Endodermal cell (in vitro differentiated cells): ENCODE data around the gene KIN. TPM values are rescaled to one million over a fixed set of nuclear protein-coding genes. Genes with fewer than 3 reads are reported as not detected.
A peak's percentile ranks its signal among the peaks of the same experiment; 100 is the strongest.

Experiments used
- DNase-seq: peaks from one replicate; pipeline ENCODE4 v3.0.0-alpha.2; 2017
- H3K27ac ChIP-seq: 2 replicates; pipeline ENCODE4 v1.5.1; 2013; ENCODE audit warnings: mild to moderate bottlenecking, low read depth, low read length, moderate library complexity
- H3K27me3 ChIP-seq: 2 replicates; pipeline ENCODE4 v1.6.1; 2013; ENCODE audit warnings: mild to moderate bottlenecking, low read length, moderate library complexity; ENCODE audit not compliant: insufficient read depth, control insufficient read depth, poor library complexity, severe bottlenecking
- H3K36me3 ChIP-seq: 2 replicates; pipeline ENCODE4 v1.7.0; 2013; ENCODE audit warnings: mild to moderate bottlenecking, low read length, moderate library complexity; ENCODE audit not compliant: control insufficient read depth, insufficient read depth
- H3K4me1 ChIP-seq: one replicate; pipeline ENCODE4 v1.7.0; 2013; ENCODE audit warnings: low read length; ENCODE audit not compliant: control insufficient read depth, insufficient read depth
- H3K4me3 ChIP-seq: 2 replicates; pipeline ENCODE4 v1.5.1; 2013; ENCODE audit warnings: mild to moderate bottlenecking, low read length, moderate library complexity
- H3K9ac ChIP-seq: 2 replicates; pipeline ENCODE4 v1.6.1; 2013; ENCODE audit warnings: mild to moderate bottlenecking, low read length, moderate library complexity; ENCODE audit not compliant: poor library complexity, severe bottlenecking; ENCODE audit errors: extremely low read depth
- H3K9me3 ChIP-seq: 2 replicates; pipeline ENCODE4 v1.6.1; 2013; ENCODE audit warnings: mild to moderate bottlenecking, low read length, moderate library complexity; ENCODE audit not compliant: control insufficient read depth
- H3K27ac Mint-ChIP-seq: 2 replicates; pipeline ENCODE4 v1.8.0; 2020; ENCODE audit warnings: mixed read lengths
- H3K27me3 Mint-ChIP-seq: 2 replicates; pipeline ENCODE4 v1.8.0; 2021; ENCODE audit warnings: mild to moderate bottlenecking, mixed read lengths; ENCODE audit not compliant: insufficient read depth
- H3K36me3 Mint-ChIP-seq: 2 replicates; pipeline ENCODE4 v1.8.0; 2020; ENCODE audit warnings: low read depth, mixed read lengths
- H3K4me1 Mint-ChIP-seq: 2 replicates; pipeline ENCODE4 v1.8.0; 2020; ENCODE audit warnings: mixed read lengths
- H3K4me3 Mint-ChIP-seq: 2 replicates; pipeline ENCODE4 v1.8.0; 2020; ENCODE audit warnings: mild to moderate bottlenecking, moderate library complexity, mixed read lengths
- H3K9me3 Mint-ChIP-seq: 2 replicates; pipeline ENCODE4 v1.8.0; 2020; ENCODE audit warnings: mild to moderate bottlenecking, mixed read lengths
- CTCF ChIP-seq: fragments of 200-600 bp; sonication (generic); conservative IDR thresholded peaks from 2 replicates; pipeline ENCODE4 v1.5.0; 2021; ENCODE audit warnings: antibody characterized with exemption, mild to moderate bottlenecking
- WGBS, 2 experiments: methylation state at CpG; one replicate each; pipeline versions ENCODE4 v1.1.5 to v1.1.7; 2013; ENCODE audit warnings: missing lambda C conversion rate in 2 of 2, mixed read lengths in 1 of 2; ENCODE audit not compliant: insufficient coverage in 1 of 2, insufficient read length in 1 of 2; 5-methylcytosine and 5-hydroxymethylcytosine counted together
- total RNA-seq, 2 donors: library from RNA; stranded (reverse); fragmentation: NEBNext Ultra II Directional in 1 of 2; extraction: Animal tissue kit (Norgen Biotek cat#: 25700) in 1 of 2; gene quantifications; 2 replicates in 1 of 2; 3 replicates in 1 of 2; pipeline ENCODE4 v1.2.1, GENCODE V29; 2021

KIN gene
- total RNA-seq, 2 donors from 2014 or later, result 17.9 TPM

- peaks cover 61% of the 10 kb centered on the region for H3K36me3 Mint-ChIP-seq
- H3K9me3 ChIP-seq, result no peaks in the 10 kb centered on the region
- H3K36me3 ChIP-seq, result peaks cover 72% of the 10 kb centered on the region
- no peak for DNase-seq
- no peak overlapping the region for H3K27ac ChIP-seq
- no peaks in the 10 kb centered on the region for H3K27me3 ChIP-seq
- no peaks in the 10 kb centered on the region for H3K9me3 Mint-ChIP-seq
- no peak overlapping the region for H3K4me3 ChIP-seq
- no peak overlapping the region for H3K9ac ChIP-seq
- peak overlapping the region; percentile 15 for H3K27ac Mint-ChIP-seq
- H3K4me3 Mint-ChIP-seq, result no peak overlapping the region
- 95 to 97% methylated on average over 8 to 10 of the region's 10 CpGs for WGBS, 2 experiments
- no peak for TF ChIP-seq CTCF
- no peaks in the 10 kb centered on the region for H3K27me3 Mint-ChIP-seq
- H3K4me1 ChIP-seq, result no peaks in the 10 kb centered on the region
- H3K4me1 Mint-ChIP-seq, result no peaks in the 10 kb centered on the region
Measured at GRCh38 chr10:7767209-7767608, 20.6 kb downstream of the KIN start.

- DNase-seq, result no peak
- Histone ChIP-seq H3K36me3 (peaks cover 71% of the 10 kb centered on the region), H3K27ac (no peak overlapping the region), H3K9ac (no peak overlapping the region), H3K4me3 (no peak overlapping the region), H3K27me3 (no peaks in the 10 kb centered on the region), H3K9me3 (no peaks in the 10 kb centered on the region), H3K4me1 (no peaks in the 10 kb centered on the region)
- peaks cover 61% of the 10 kb centered on the region for H3K36me3 Mint-ChIP-seq
- H3K9me3 Mint-ChIP-seq, result no peaks in the 10 kb centered on the region
- H3K4me1 Mint-ChIP-seq, result no peaks in the 10 kb centered on the region
- TF ChIP-seq CTCF, result no peak
- H3K27ac Mint-ChIP-seq, result no peak overlapping the region
- WGBS, 2 experiments, result 92 to 100% methylated on average over 2 to 3 of the region's 3 CpGs
- H3K4me3 Mint-ChIP-seq, result no peak overlapping the region
- H3K27me3 Mint-ChIP-seq, result no peaks in the 10 kb centered on the region
Measured at GRCh38 chr10:7766241-7766640, 21.6 kb downstream of the KIN start.

- Histone ChIP-seq H3K9ac (no peak overlapping the region), H3K27ac (no peak overlapping the region), H3K27me3 (no peaks in the 10 kb centered on the region), H3K9me3 (no peaks in the 10 kb centered on the region), H3K4me3 (no peak overlapping the region), H3K4me1 (no peaks in the 10 kb centered on the region), H3K36me3 (peaks cover 73% of the 10 kb centered on the region)
- H3K4me1 Mint-ChIP-seq, result no peaks in the 10 kb centered on the region
- no peak overlapping the region for H3K27ac Mint-ChIP-seq
- H3K9me3 Mint-ChIP-seq, result no peaks in the 10 kb centered on the region
- 94 to 97% methylated on average over 4 of the region's 5 CpGs for WGBS, 2 experiments
- H3K4me3 Mint-ChIP-seq, result no peak overlapping the region
- no peaks in the 10 kb centered on the region for H3K27me3 Mint-ChIP-seq
- no peak for TF ChIP-seq CTCF
- H3K36me3 Mint-ChIP-seq, result peaks cover 63% of the 10 kb centered on the region
- DNase-seq, result no peak
Measured at GRCh38 chr10:7763929-7764328, 23.9 kb downstream of the KIN start.
